GM23338 (cell line): ENCODE measurements around the gene ACBD4.

Experiments used
- CTCF ChIP-seq, 2 experiments: fragments of 200-600 bp in 1 of 2; sonication (generic) in 1 of 2; conservative IDR thresholded peaks; 2 replicates each; pipeline versions ENCODE4 v1.5.1 to v1.6.1; 2016 to 2017; ENCODE audit warnings: antibody characterized with exemption in 2 of 2, low read depth in 2 of 2, mild to moderate bottlenecking in 2 of 2, moderate library complexity in 1 of 2
- JUNB ChIP-seq: IDR thresholded peaks from one replicate; pipeline ENCODE4 v1.6.1; 2016; ENCODE audit warnings: antibody characterized with exemption; ENCODE audit not compliant: unreplicated experiment
- POLR2AphosphoS5 ChIP-seq: IDR thresholded peaks from 2 replicates; pipeline ENCODE4 v1.6.1; 2016; ENCODE audit warnings: antibody characterized with exemption, low read depth

DNA sequence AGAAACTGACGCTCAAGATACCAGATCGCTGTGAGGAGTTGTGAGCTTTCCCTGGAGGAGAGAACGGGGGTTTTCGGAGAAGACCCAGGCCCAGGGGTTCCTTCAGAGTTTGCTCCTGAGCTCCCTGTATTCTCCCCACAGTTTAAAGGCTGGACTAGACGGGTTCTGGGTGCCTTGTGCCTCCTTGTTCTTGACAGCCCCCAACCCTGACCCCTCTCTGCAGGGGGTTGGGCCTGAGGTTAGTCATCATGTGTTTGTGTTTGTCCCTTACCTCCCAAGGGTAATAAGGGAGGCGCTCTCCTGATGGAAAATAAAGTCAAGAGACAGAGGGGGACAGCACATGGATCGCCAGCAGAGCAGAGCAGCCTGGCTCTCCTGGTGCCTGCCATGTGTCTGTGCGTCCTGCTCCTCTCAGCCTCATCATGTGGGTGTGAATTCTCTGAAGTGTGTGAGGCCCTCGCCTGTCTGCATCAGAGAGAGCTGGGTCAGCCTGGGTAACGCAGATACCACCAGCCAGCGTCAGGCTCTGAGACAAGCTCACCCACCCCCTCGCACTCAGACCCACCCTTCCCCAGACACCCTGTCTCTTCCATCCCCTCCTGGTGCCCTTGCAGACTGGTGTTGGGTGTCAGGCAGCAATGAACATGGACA is 34.9 kb downstream of the ACBD4 start:
- TF ChIP-seq CTCF (conservative IDR thresholded peaks at IDR 0.05; ENCODE audit: low read depth in 2 of 2) = no peak
- no peak for TF ChIP-seq POLR2AphosphoS5
- TF ChIP-seq JUNB = no peak
